A549 (cell line): ENCODE measurements around the gene ROR2. TPM values are rescaled to one million over a fixed set of nuclear protein-coding genes. Genes with fewer than 3 reads are reported as not detected.

Experiments
- ATAC-seq, 2 experiments: fragments of 200-7000 bp in 1 of 2; fragments of >200 bp in 1 of 2; cut with Nextera tagmentation in 1 of 2; cut with Tn5 transposase in 1 of 2; 3 replicates each; pipeline versions ENCODE4 v1.8.0 to v1.9.1; 2018 to 2020; ENCODE audit warnings: mild to moderate bottlenecking in 1 of 2, moderate library complexity in 1 of 2
- CTCF ChIA-PET: fragments of 300-600 bp; sonication (Branson Sonifier 250); formaldehyde crosslinking; extraction: SDS; loops from one replicate; lab custom pipeline; 2021; ENCODE audit warnings: antibody characterized with exemption, inconsistent platforms; lab: Yijun Ruan, JAX
- POLR2A ChIA-PET: fragments of 350-600 bp; formaldehyde crosslinking; extraction: SDS; loops from one replicate; lab custom pipeline; 2021; ENCODE audit warnings: antibody characterized with exemption, inconsistent platforms; lab: Yijun Ruan, JAX
- DNase-seq, 2 experiments: peaks; one replicate each; pipeline versions ENCODE4 v3.0.0 to v3.0.0-alpha.2; 2011 to 2016; ENCODE audit warnings: low read depth in 1 of 2, low spot score in 1 of 2
- FAIRE-seq: peaks from 2 replicates; lab custom pipeline; 2011; peaks lifted over from hg19 to GRCh38; lab: Jason Lieb, UNC
- H3K27ac ChIP-seq, 2 experiments: fragments of >200 bp; sonication (Bioruptor Twin); formaldehyde crosslinking; 3 replicates each; pipeline ENCODE4 v1.5.1; 2016 to 2017
- H3K4me1 ChIP-seq: fragments of >200 bp; sonication (Bioruptor Twin); formaldehyde crosslinking; 3 replicates; pipeline ENCODE4 v1.6.1; 2016
- H3K4me2 ChIP-seq: fragments of >200 bp; sonication (Bioruptor Twin); formaldehyde crosslinking; 3 replicates; pipeline ENCODE4 v1.6.1; 2016
- H3K4me3 ChIP-seq: fragments of >200 bp; sonication (Bioruptor Twin); formaldehyde crosslinking; 3 replicates; pipeline ENCODE4 v1.5.1; 2016
- H3K9me3 ChIP-seq: fragments of >200 bp; sonication (Bioruptor Twin); formaldehyde crosslinking; 3 replicates; pipeline ENCODE4 v1.6.1; 2016
- CBX2 ChIP-seq: fragments of 200-600 bp; sonication (generic); IDR thresholded peaks from 2 replicates; pipeline ENCODE4 v1.6.1; 2016; ENCODE audit warnings: low read depth, mild to moderate bottlenecking, borderline replicate concordance
- CEBPB ChIP-seq, 2 experiments: fragments of >200 bp in 1 of 2; sonication (Bioruptor Twin) in 1 of 2; formaldehyde crosslinking in 1 of 2; IDR thresholded peaks; 2 replicates each; pipeline ENCODE4 v1.6.1; 2012 to 2016
- EHMT2 ChIP-seq: fragments of 200-600 bp; sonication (generic); IDR thresholded peaks from 2 replicates; pipeline ENCODE4 v1.6.1; 2016; ENCODE audit warnings: antibody characterized with exemption, low read depth, mild to moderate bottlenecking, moderate library complexity
- FOSL2 ChIP-seq, 2 experiments: fragments of 450-650 bp in 1 of 2; fragments of >200 bp in 1 of 2; sonication (Bioruptor Twin) in 1 of 2; formaldehyde crosslinking; IDR thresholded peaks; 2 replicates each; pipeline versions ENCODE4 v1.5.0 to v1.6.1; 2016 to 2020; ENCODE audit warnings: mild to moderate bottlenecking in 1 of 2, moderate library complexity in 1 of 2
- FOXS1 ChIP-seq: fragments of 250-450 bp; sonication (Bioruptor Pico); IDR thresholded peaks from 2 replicates; pipeline ENCODE4 v1.5.0; 2020; ENCODE audit warnings: mild to moderate bottlenecking, moderate library complexity
- HMGXB4 ChIP-seq: fragments of 250-450 bp; sonication (Bioruptor Pico); IDR thresholded peaks from 2 replicates; pipeline ENCODE4 v1.5.0; 2021; ENCODE audit warnings: mild to moderate bottlenecking, moderate library complexity, borderline replicate concordance
- JUN ChIP-seq, 2 experiments: fragments of >200 bp; sonication (Bioruptor Twin); formaldehyde crosslinking; IDR thresholded peaks; 2 replicates in 1 of 2; 3 replicates in 1 of 2; pipeline ENCODE4 v1.6.1; 2016 to 2017
- JUNB ChIP-seq: fragments of >200 bp; sonication (Bioruptor Twin); formaldehyde crosslinking; IDR thresholded peaks from 2 replicates; pipeline ENCODE4 v1.6.1; 2016
- KDM1A ChIP-seq: fragments of 200-600 bp; sonication (generic); IDR thresholded peaks from 2 replicates; pipeline ENCODE4 v1.6.1; 2016; ENCODE audit warnings: low read depth, mild to moderate bottlenecking
- MAFK ChIP-seq: fragments of 450-650 bp; IDR thresholded peaks from 2 replicates; pipeline ENCODE4 v1.6.1; 2014; ENCODE audit not compliant: partially characterized antibody
- MAX ChIP-seq: IDR thresholded peaks from 2 replicates; pipeline ENCODE4 v1.6.1; 2012
- MYC ChIP-seq: IDR thresholded peaks from 2 replicates; pipeline ENCODE4 v1.6.1; 2012; ENCODE audit warnings: mild to moderate bottlenecking, inconsistent platforms, low read length, improper control_type of control experiment, borderline replicate concordance
- PBX3 ChIP-seq: IDR thresholded peaks from 2 replicates; pipeline ENCODE4 v1.6.1; 2012
- POLR2A ChIP-seq: IDR thresholded peaks from 2 replicates; pipeline ENCODE4 v1.6.1; 2012; ENCODE audit warnings: mild to moderate bottlenecking, low read length
- RARB ChIP-seq: fragments of 250-450 bp; sonication (Bioruptor Pico); IDR thresholded peaks from 2 replicates; pipeline ENCODE4 v1.8.0; 2021; ENCODE audit warnings: mild to moderate bottlenecking, moderate library complexity
- REST ChIP-seq: fragments of 200-600 bp; sonication (generic); IDR thresholded peaks from 2 replicates; pipeline ENCODE4 v1.6.1; 2016; ENCODE audit warnings: antibody characterized with exemption, mild to moderate bottlenecking, moderate library complexity
- SMC3 ChIP-seq: fragments of >200 bp; sonication (Bioruptor Twin); formaldehyde crosslinking; IDR thresholded peaks from 3 replicates; pipeline ENCODE4 v1.6.1; 2018; ENCODE audit warnings: inconsistent platforms
- USF2 ChIP-seq: fragments of 450-650 bp; IDR thresholded peaks from 2 replicates; pipeline ENCODE4 v1.6.1; 2014; ENCODE audit warnings: antibody characterized with exemption
- ZC3H11A ChIP-seq: fragments of 450-650 bp; IDR thresholded peaks from 2 replicates; pipeline ENCODE4 v1.6.1; 2014; ENCODE audit warnings: antibody characterized with exemption, mild to moderate bottlenecking
- ZNF302 ChIP-seq: fragments of 250-450 bp; sonication (Bioruptor Pico); IDR thresholded peaks from 2 replicates; pipeline ENCODE4 v1.9.0; 2021; ENCODE audit warnings: inconsistent platforms, mild to moderate bottlenecking, moderate library complexity
- WGBS: methylation state at CpG from one replicate; pipeline ENCODE4 v1.1.6; 2017; ENCODE audit errors: missing lambda C conversion rate; 5-methylcytosine and 5-hydroxymethylcytosine counted together
- polyA plus RNA-seq, 4 experiments: library from polyadenylated mRNA; depleted of rRNA in 3 of 4; stranded (reverse); fragments of >200 nt; fragmentation: RNase III in 1 of 4; extraction: RNeasy Plus Mini Kit Qiagen cat#74134 plus additional on column Dnase treatment in 1 of 4; gene quantifications; 2 replicates in 3 of 4; 3 replicates in 1 of 4; pipeline ENCODE4 v1.2.3, GENCODE V29; 2011 to 2017
- TF ChIP-seq, protein P1 (sequence below): fragments of >200 bp; sonication (Bioruptor Twin); formaldehyde crosslinking; IDR thresholded peaks from 3 replicates; pipeline ENCODE4 v1.5.1; 2016
- TF ChIP-seq, protein P2 (sequence below): fragments of 150-350 bp; IDR thresholded peaks from 2 replicates; pipeline ENCODE4 v1.6.1; 2014; ENCODE audit warnings: low read depth, mild to moderate bottlenecking, low read length

ROR2 gene
- polyA plus RNA-seq, 2 of the 4 experiments (the other 2 are of a cell fraction) = 0.12 to 0.53 TPM

DNA sequence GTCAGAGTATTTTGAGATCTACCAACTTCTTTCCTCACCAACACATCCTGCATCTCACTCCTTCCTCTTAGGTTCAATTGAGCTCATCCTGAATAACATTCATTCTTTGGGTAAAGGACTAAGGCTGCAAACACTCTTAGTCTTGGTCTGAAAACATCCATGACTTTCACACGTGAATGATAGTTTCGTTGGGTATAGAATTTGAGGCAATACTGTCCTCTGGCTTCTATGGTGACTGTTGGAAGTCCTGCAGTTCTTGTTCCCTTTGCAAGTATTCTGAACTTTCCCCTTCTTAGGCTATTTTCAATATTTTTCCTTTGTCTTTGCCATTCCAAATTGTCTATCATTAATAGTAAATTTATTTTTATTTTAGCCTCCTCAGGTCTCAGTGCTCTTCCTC is 185.4 kb downstream of the ROR2 start:
- Histone ChIP-seq H3K9me3 (peaks cover 23% of the 10 kb centered on the region), H3K4me1 (no peaks in the 10 kb centered on the region), H3K4me3 (no peak overlapping the region), H3K27ac (no peak overlapping the region), H3K4me2 (no peak overlapping the region)
- 1% methylated on average over 2 of the region's 2 CpGs for WGBS
- ChIA-PET POLR2A (no interaction called here), CTCF (interaction anchor here (0.6 to 4.2 kb wide), 3 partner anchors 9 to 862 kb away, joined by 3 to 30 read pairs (median 7); no protein-coding TSS in a partner anchor)
- no peak for TF ChIP-seq MAFK
- TF ChIP-seq PBX3 = no peak
- no peak for TF ChIP-seq ZNF302 (CRISPR knock-in tag)
- no peak for TF ChIP-seq JUNB
- no peak for TF ChIP-seq EHMT2
- TF ChIP-seq FOXS1 (CRISPR knock-in tag) = no peak
- TF ChIP-seq MYC = no peak
- no peak for TF ChIP-seq CEBPB (IDR thresholded peaks at IDR 0.05)
- no peak for DNase-seq
- FAIRE-seq = no peak
- no peak for ATAC-seq

- no peak overlapping the region for H3K4me3 ChIP-seq
- no peak overlapping the region for H3K4me2 ChIP-seq
- H3K27ac ChIP-seq = no peak overlapping the region
- POLR2A ChIA-PET = no interaction called here
- peaks cover 20% of the 10 kb centered on the region for H3K9me3 ChIP-seq
- ATAC-seq (no peak), FAIRE-seq (no peak), DNase-seq (no peak)
- 0 out of 3 replicates have a peak, but pooled peaks cover 3% of the 10 kb centered on the region for H3K4me1 ChIP-seq
- TF ChIP-seq KDM1A (no peak), RARB (CRISPR knock-in tag) (no peak), SMC3 (no peak), MYC (no peak), HMGXB4 (CRISPR knock-in tag) (no peak), MAX (no peak)
- TF ChIP-seq, protein P1, sequence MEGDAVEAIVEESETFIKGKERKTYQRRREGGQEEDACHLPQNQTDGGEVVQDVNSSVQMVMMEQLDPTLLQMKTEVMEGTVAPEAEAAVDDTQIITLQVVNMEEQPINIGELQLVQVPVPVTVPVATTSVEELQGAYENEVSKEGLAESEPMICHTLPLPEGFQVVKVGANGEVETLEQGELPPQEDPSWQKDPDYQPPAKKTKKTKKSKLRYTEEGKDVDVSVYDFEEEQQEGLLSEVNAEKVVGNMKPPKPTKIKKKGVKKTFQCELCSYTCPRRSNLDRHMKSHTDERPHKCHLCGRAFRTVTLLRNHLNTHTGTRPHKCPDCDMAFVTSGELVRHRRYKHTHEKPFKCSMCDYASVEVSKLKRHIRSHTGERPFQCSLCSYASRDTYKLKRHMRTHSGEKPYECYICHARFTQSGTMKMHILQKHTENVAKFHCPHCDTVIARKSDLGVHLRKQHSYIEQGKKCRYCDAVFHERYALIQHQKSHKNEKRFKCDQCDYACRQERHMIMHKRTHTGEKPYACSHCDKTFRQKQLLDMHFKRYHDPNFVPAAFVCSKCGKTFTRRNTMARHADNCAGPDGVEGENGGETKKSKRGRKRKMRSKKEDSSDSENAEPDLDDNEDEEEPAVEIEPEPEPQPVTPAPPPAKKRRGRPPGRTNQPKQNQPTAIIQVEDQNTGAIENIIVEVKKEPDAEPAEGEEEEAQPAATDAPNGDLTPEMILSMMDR = no peak
- 65% methylated on average over 4 of the region's 4 CpGs for WGBS
- CTCF ChIA-PET = interaction anchor here (0.9 to 1.9 kb wide), 3 partner anchors 15 to 190 kb away, joined by 3 to 5 read pairs (median 4); no protein-coding TSS in a partner anchor
These were observed 188.7 kb downstream of the ROR2 start for GRCh38 chr9:91761362-91761761.

- ChIA-PET POLR2A (no interaction called here), CTCF (interaction anchor here (1.2 to 3.8 kb wide), 3 partner anchors 9 to 18 kb away, joined by 4 to 22 read pairs (median 5); no protein-coding TSS in a partner anchor)
- Histone ChIP-seq H3K9me3 (peaks cover 16% of the 10 kb centered on the region), H3K27ac (no peak overlapping the region), H3K4me1 (0 out of 3 replicates have a peak, but pooled peaks cover 3% of the 10 kb centered on the region), H3K4me3 (no peak overlapping the region), H3K4me2 (no peak overlapping the region)
- DNase-seq (no peak), FAIRE-seq (no peak), ATAC-seq (no peak)
- 11% methylated on average over 1 of the region's 1 CpG for WGBS
- TF ChIP-seq CEBPB (IDR thresholded peaks at IDR 0.05) = no peak
- no peak for TF ChIP-seq CBX2
- TF ChIP-seq ZC3H11A = no peak
- TF ChIP-seq POLR2A = no peak
- no peak for TF ChIP-seq FOSL2 (IDR thresholded peaks at IDR 0.05)
- TF ChIP-seq FOSL2 (CRISPR knock-in tag; IDR thresholded peaks at IDR 0.05) = no peak
- no peak for TF ChIP-seq MYC
- TF ChIP-seq, protein P2, sequence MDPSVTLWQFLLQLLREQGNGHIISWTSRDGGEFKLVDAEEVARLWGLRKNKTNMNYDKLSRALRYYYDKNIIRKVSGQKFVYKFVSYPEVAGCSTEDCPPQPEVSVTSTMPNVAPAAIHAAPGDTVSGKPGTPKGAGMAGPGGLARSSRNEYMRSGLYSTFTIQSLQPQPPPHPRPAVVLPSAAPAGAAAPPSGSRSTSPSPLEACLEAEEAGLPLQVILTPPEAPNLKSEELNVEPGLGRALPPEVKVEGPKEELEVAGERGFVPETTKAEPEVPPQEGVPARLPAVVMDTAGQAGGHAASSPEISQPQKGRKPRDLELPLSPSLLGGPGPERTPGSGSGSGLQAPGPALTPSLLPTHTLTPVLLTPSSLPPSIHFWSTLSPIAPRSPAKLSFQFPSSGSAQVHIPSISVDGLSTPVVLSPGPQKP = no peak
- no peak for TF ChIP-seq JUN (IDR thresholded peaks at IDR 0.05)
- TF ChIP-seq USF2 = no peak
- TF ChIP-seq MAX = no peak
- TF ChIP-seq REST = no peak
These were observed 189.1 kb downstream of the ROR2 start for GRCh38 chr9:91760906-91761305.
